GM23338 (cell line): ENCODE results near the gene DLG2. TPM values are rescaled to one million over a fixed set of nuclear protein-coding genes. Genes with fewer than 3 reads are reported as not detected.
A peak's percentile ranks its signal among the peaks of the same experiment; 100 is the strongest.

Experiments used
- ATAC-seq: fragments of 200-7000 bp; cut with Tn5 transposase; 3 replicates; pipeline ENCODE4 v1.9.1; 2020
- DNase-seq: peaks from one replicate; pipeline ENCODE4 v3.0.0-alpha.2; 2015; ENCODE audit warnings: low spot score
- H2AFZ ChIP-seq: fragments of 200-600 bp; sonication (generic); 2 replicates; pipeline ENCODE4 v1.8.0; 2016; ENCODE audit warnings: antibody characterized with exemption, mild to moderate bottlenecking, moderate library complexity
- H3F3A ChIP-seq: fragments of 200-600 bp; sonication (generic); replicated peaks from 2 replicates; pipeline ENCODE4 v1.8.0; 2017; ENCODE audit warnings: antibody characterized with exemption, mixed run types, low read depth
- H3K27ac ChIP-seq: fragments of 200-600 bp; sonication (generic); 2 replicates; pipeline ENCODE4 v1.6.1; 2016; ENCODE audit warnings: low read depth
- H3K27me3 ChIP-seq: fragments of 200-600 bp; sonication (generic); 2 replicates; pipeline ENCODE4 v1.8.0; 2016; ENCODE audit warnings: mild to moderate bottlenecking, mixed run types, moderate library complexity; ENCODE audit not compliant: insufficient read depth
- H3K36me3 ChIP-seq: fragments of 200-600 bp; sonication (generic); 2 replicates; pipeline ENCODE4 v1.8.0; 2016; ENCODE audit warnings: mild to moderate bottlenecking; ENCODE audit not compliant: insufficient read depth
- H3K4me1 ChIP-seq: fragments of 200-600 bp; sonication (generic); 2 replicates; pipeline ENCODE4 v1.8.0; 2016; ENCODE audit warnings: mild to moderate bottlenecking, moderate library complexity; ENCODE audit not compliant: insufficient read depth
- H3K4me2 ChIP-seq: fragments of 200-600 bp; sonication (generic); 2 replicates; pipeline ENCODE4 v1.7.1; 2017; ENCODE audit warnings: mixed run types
- H3K4me3 ChIP-seq: fragments of 200-600 bp; sonication (generic); 2 replicates; pipeline ENCODE4 v1.6.1; 2016; ENCODE audit warnings: mixed run types
- H3K79me2 ChIP-seq: fragments of 200-600 bp; sonication (generic); replicated peaks from 2 replicates; pipeline ENCODE4 v1.8.0; 2017; ENCODE audit warnings: mild to moderate bottlenecking; ENCODE audit not compliant: insufficient read depth
- H3K9me2 ChIP-seq: fragments of 200-600 bp; sonication (generic); 2 replicates; pipeline ENCODE4 v1.8.0; 2017; ENCODE audit not compliant: insufficient read depth
- H4K20me1 ChIP-seq: fragments of 200-600 bp; sonication (generic); replicated peaks from 2 replicates; pipeline ENCODE4 v1.8.0; 2017; ENCODE audit warnings: mild to moderate bottlenecking; ENCODE audit not compliant: insufficient read depth
- H3K27ac Mint-ChIP-seq: 2 replicates; pipeline ENCODE4 v1.8.0; 2020; ENCODE audit warnings: inconsistent platforms, mild to moderate bottlenecking, moderate library complexity, mixed read lengths
- H3K27me3 Mint-ChIP-seq: 3 replicates; pipeline ENCODE4 v1.8.0; 2022; ENCODE audit warnings: low read depth, mild to moderate bottlenecking, moderate library complexity, mixed read lengths, inconsistent platforms; ENCODE audit not compliant: insufficient read depth, poor library complexity
- H3K36me3 Mint-ChIP-seq: 3 replicates; pipeline ENCODE4 v1.8.0; 2021; ENCODE audit warnings: low read depth, mild to moderate bottlenecking, inconsistent platforms, moderate library complexity, mixed read lengths
- H3K4me1 Mint-ChIP-seq: 3 replicates; pipeline ENCODE4 v1.8.0; 2020; ENCODE audit warnings: mild to moderate bottlenecking, inconsistent platforms, mixed read lengths
- H3K4me3 Mint-ChIP-seq: 3 replicates; pipeline ENCODE4 v1.8.0; 2021; ENCODE audit warnings: moderate library complexity, mild to moderate bottlenecking, inconsistent platforms, mixed read lengths
- H3K9me3 Mint-ChIP-seq: 3 replicates; pipeline ENCODE4 v1.8.0; 2020; ENCODE audit warnings: moderate library complexity, mild to moderate bottlenecking, inconsistent platforms, mixed read lengths
- EZH2 ChIP-seq: fragments of 200-600 bp; sonication (generic); IDR thresholded peaks from one replicate; pipeline ENCODE4 v1.8.0; 2017; ENCODE audit warnings: antibody characterized with exemption, mild to moderate bottlenecking, low read depth; ENCODE audit not compliant: unreplicated experiment
- JUNB ChIP-seq: IDR thresholded peaks from one replicate; pipeline ENCODE4 v1.6.1; 2016; ENCODE audit warnings: antibody characterized with exemption; ENCODE audit not compliant: unreplicated experiment
- NANOG ChIP-seq: IDR thresholded peaks from 2 replicates; pipeline ENCODE4 v1.6.1; 2016; ENCODE audit warnings: antibody characterized with exemption, borderline replicate concordance
- POLR2AphosphoS5 ChIP-seq: IDR thresholded peaks from 2 replicates; pipeline ENCODE4 v1.6.1; 2016; ENCODE audit warnings: antibody characterized with exemption, low read depth
- STAT1 ChIP-seq: IDR thresholded peaks from one replicate; pipeline ENCODE4 v1.6.1; 2016; ENCODE audit warnings: antibody characterized with exemption; ENCODE audit not compliant: unreplicated experiment
- ZNF114 ChIP-seq: fragments of 250-450 bp; sonication (Bioruptor Pico); IDR thresholded peaks from 2 replicates; pipeline ENCODE4 v1.5.0; 2020; ENCODE audit warnings: mild to moderate bottlenecking, moderate library complexity
- polyA plus RNA-seq: library from polyadenylated mRNA; unstranded; fragments of >200 nt; fragmentation: Nextera tagmentation; extraction: Ambion mirVana; gene quantifications from 2 replicates; pipeline ENCODE4 v1.2.1, GENCODE V29; 2016
- total RNA-seq: library from RNA; depleted of rRNA; stranded (reverse); fragments of >200 nt; shearing (Covaris generic); gene quantifications from 2 replicates; pipeline ENCODE4 v1.2.3, GENCODE V29; 2014
- TF ChIP-seq, protein P1 (sequence below), 2 experiments: fragments of 200-600 bp in 1 of 2; sonication (generic) in 1 of 2; conservative IDR thresholded peaks; 2 replicates each; pipeline versions ENCODE4 v1.5.1 to v1.6.1; 2016 to 2017; ENCODE audit warnings: antibody characterized with exemption in 2 of 2, low read depth in 2 of 2, mild to moderate bottlenecking in 2 of 2, moderate library complexity in 1 of 2
- TF ChIP-seq, protein P2 (sequence below): IDR thresholded peaks from 2 replicates; pipeline ENCODE4 v1.6.1; 2016; ENCODE audit warnings: antibody characterized with exemption
- TF ChIP-seq, protein P3 (sequence below): fragments of 250-450 bp; sonication (Bioruptor Pico); IDR thresholded peaks from 2 replicates; pipeline ENCODE4 v1.5.0; 2020; ENCODE audit warnings: mild to moderate bottlenecking, moderate library complexity

Gene DLG2
- total and polyA plus RNA-seq, 2 experiments from 2014 or later = 19.8 to 21.5 TPM

DNA sequence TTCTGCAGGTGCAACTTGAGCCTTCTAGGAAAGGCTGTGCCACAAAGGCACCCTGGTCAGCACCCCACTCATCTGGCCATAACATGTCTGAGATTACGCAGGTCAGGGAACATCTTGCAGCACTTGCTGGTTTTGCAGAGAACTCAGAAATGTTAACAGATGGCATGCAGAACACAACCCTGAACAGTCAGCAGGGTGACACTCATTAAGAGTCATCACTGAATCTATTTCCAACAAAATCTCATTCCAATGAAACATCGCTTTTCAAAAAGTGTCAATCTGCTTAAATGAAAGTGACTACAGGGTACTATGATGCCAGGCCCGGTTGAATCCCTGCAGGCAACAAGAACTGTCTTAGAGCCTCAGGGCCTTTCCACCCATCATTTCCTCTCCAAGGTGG, 1971.2 kb downstream of the DLG2 start:
- H3K4me3 ChIP-seq = no peak overlapping the region
- H3K27ac ChIP-seq = no peak overlapping the region
- no peaks in the 10 kb centered on the region for H3K9me3 Mint-ChIP-seq
- H3K36me3 Mint-ChIP-seq = no peaks in the 10 kb centered on the region
- H3K36me3 ChIP-seq = no peaks in the 10 kb centered on the region
- H3K9me2 ChIP-seq = no peaks in the 10 kb centered on the region
- H3K4me1 ChIP-seq = peaks cover 3% of the 10 kb centered on the region; the same call in 1 of the 2 replicates
- no peak overlapping the region for H3K4me2 ChIP-seq
- peaks cover 6% of the 10 kb centered on the region; the same call in 2 of the 3 replicates for H3K4me1 Mint-ChIP-seq
- ATAC-seq (no peak), DNase-seq (no peak)
- H3K27me3 Mint-ChIP-seq = no peaks in the 10 kb centered on the region
- no peak overlapping the region for H2AFZ ChIP-seq
- H3K4me3 Mint-ChIP-seq = no peak overlapping the region
- no peaks in the 10 kb centered on the region for H4K20me1 ChIP-seq
- no peaks in the 10 kb centered on the region for H3F3A ChIP-seq
- no peaks in the 10 kb centered on the region for H3K27me3 ChIP-seq
- H3K79me2 ChIP-seq = no peaks in the 10 kb centered on the region
- TF ChIP-seq, protein P1, sequence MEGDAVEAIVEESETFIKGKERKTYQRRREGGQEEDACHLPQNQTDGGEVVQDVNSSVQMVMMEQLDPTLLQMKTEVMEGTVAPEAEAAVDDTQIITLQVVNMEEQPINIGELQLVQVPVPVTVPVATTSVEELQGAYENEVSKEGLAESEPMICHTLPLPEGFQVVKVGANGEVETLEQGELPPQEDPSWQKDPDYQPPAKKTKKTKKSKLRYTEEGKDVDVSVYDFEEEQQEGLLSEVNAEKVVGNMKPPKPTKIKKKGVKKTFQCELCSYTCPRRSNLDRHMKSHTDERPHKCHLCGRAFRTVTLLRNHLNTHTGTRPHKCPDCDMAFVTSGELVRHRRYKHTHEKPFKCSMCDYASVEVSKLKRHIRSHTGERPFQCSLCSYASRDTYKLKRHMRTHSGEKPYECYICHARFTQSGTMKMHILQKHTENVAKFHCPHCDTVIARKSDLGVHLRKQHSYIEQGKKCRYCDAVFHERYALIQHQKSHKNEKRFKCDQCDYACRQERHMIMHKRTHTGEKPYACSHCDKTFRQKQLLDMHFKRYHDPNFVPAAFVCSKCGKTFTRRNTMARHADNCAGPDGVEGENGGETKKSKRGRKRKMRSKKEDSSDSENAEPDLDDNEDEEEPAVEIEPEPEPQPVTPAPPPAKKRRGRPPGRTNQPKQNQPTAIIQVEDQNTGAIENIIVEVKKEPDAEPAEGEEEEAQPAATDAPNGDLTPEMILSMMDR (conservative IDR thresholded peaks at IDR 0.05; ENCODE audit: low read depth in 2 of 2) = no peak
- TF ChIP-seq POLR2AphosphoS5 (no peak), STAT1 (no peak)
- TF ChIP-seq, protein P2, sequence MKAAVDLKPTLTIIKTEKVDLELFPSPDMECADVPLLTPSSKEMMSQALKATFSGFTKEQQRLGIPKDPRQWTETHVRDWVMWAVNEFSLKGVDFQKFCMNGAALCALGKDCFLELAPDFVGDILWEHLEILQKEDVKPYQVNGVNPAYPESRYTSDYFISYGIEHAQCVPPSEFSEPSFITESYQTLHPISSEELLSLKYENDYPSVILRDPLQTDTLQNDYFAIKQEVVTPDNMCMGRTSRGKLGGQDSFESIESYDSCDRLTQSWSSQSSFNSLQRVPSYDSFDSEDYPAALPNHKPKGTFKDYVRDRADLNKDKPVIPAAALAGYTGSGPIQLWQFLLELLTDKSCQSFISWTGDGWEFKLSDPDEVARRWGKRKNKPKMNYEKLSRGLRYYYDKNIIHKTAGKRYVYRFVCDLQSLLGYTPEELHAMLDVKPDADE = no peak
- no peak overlapping the region for H3K27ac Mint-ChIP-seq

DNA sequence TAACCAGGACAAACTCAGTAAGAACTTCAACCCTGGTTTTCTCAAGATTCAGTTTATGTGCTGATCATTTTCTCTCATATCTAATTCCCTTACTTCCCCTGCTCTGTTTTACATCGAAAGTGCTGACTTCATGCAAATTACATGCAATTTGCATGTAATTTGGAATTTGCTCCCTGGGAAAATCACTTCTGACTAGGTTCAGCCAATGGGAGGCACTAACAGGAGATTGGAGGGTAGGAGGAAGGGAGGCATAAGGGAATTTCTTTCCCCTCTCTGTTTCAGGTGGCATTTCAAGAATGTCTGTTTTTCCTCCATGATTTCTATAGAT, 1977.7 kb downstream of the DLG2 start:
- Mint-ChIP-seq H3K36me3 (no peaks in the 10 kb centered on the region), H3K4me3 (no peak overlapping the region), H3K9me3 (no peaks in the 10 kb centered on the region), H3K27me3 (peaks cover 3% of the 10 kb centered on the region), H3K27ac (peak overlapping the region; percentile 23), H3K4me1 (peaks cover 18% of the 10 kb centered on the region)
- Histone ChIP-seq H3K9me2 (no peaks in the 10 kb centered on the region), H3K36me3 (no peaks in the 10 kb centered on the region), H3K4me1 (peaks cover 8% of the 10 kb centered on the region; the same call in 1 of the 2 replicates), H3K27me3 (no peaks in the 10 kb centered on the region), H3K4me2 (no peak overlapping the region), H4K20me1 (no peaks in the 10 kb centered on the region), H3F3A (no peaks in the 10 kb centered on the region), H2AFZ (no peak overlapping the region), H3K4me3 (no peak overlapping the region), H3K27ac (no peak overlapping the region), H3K79me2 (no peaks in the 10 kb centered on the region)
- peak; percentile 59 for ATAC-seq
- peak; percentile 73 for DNase-seq
- TF ChIP-seq, protein P3, sequence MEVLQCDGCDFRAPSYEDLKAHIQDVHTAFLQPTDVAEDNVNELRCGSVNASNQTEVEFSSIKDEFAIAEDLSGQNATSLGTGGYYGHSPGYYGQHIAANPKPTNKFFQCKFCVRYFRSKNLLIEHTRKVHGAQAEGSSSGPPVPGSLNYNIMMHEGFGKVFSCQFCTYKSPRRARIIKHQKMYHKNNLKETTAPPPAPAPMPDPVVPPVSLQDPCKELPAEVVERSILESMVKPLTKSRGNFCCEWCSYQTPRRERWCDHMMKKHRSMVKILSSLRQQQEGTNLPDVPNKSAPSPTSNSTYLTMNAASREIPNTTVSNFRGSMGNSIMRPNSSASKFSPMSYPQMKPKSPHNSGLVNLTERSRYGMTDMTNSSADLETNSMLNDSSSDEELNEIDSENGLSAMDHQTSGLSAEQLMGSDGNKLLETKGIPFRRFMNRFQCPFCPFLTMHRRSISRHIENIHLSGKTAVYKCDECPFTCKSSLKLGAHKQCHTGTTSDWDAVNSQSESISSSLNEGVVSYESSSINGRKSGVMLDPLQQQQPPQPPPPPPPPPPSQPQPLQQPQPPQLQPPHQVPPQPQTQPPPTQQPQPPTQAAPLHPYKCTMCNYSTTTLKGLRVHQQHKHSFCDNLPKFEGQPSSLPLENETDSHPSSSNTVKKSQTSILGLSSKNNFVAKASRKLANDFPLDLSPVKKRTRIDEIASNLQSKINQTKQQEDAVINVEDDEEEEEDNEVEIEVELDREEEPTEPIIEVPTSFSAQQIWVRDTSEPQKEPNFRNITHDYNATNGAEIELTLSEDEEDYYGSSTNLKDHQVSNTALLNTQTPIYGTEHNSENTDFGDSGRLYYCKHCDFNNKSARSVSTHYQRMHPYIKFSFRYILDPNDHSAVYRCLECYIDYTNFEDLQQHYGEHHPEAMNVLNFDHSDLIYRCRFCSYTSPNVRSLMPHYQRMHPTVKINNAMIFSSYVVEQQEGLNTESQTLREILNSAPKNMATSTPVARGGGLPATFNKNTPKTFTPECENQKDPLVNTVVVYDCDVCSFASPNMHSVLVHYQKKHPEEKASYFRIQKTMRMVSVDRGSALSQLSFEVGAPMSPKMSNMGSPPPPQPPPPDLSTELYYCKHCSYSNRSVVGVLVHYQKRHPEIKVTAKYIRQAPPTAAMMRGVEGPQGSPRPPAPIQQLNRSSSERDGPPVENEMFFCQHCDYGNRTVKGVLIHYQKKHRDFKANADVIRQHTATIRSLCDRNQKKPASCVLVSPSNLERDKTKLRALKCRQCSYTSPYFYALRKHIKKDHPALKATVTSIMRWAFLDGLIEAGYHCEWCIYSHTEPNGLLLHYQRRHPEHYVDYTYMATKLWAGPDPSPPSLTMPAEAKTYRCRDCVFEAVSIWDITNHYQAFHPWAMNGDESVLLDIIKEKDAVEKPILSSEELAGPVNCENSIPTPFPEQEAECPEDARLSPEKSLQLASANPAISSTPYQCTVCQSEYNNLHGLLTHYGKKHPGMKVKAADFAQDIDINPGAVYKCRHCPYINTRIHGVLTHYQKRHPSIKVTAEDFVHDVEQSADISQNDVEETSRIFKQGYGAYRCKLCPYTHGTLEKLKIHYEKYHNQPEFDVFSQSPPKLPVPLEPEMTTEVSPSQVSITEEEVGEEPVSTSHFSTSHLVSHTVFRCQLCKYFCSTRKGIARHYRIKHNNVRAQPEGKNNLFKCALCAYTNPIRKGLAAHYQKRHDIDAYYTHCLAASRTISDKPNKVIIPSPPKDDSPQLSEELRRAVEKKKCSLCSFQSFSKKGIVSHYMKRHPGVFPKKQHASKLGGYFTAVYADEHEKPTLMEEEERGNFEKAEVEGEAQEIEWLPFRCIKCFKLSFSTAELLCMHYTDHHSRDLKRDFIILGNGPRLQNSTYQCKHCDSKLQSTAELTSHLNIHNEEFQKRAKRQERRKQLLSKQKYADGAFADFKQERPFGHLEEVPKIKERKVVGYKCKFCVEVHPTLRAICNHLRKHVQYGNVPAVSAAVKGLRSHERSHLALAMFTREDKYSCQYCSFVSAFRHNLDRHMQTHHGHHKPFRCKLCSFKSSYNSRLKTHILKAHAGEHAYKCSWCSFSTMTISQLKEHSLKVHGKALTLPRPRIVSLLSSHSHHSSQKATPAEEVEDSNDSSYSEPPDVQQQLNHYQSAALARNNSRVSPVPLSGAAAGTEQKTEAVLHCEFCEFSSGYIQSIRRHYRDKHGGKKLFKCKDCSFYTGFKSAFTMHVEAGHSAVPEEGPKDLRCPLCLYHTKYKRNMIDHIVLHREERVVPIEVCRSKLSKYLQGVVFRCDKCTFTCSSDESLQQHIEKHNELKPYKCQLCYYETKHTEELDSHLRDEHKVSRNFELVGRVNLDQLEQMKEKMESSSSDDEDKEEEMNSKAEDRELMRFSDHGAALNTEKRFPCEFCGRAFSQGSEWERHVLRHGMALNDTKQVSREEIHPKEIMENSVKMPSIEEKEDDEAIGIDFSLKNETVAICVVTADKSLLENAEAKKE (CRISPR knock-in tag) = no peak
- TF ChIP-seq ZNF114 (CRISPR knock-in tag) (no peak), NANOG (no peak), EZH2 (no peak), JUNB (no peak)
- TF ChIP-seq, protein P2 = no peak
- TF ChIP-seq, protein P1 (conservative IDR thresholded peaks at IDR 0.05; ENCODE audit: low read depth in 2 of 2) = no peak
